ENCODE data around the gene CDKN2D. TPM values are rescaled to one million over a fixed set of nuclear protein-coding genes. Genes with fewer than 3 reads are reported as not detected.

Gene CDKN2D
- total RNA-seq, 1 donor from 2014 or later: 13.0 TPM

DNA sequence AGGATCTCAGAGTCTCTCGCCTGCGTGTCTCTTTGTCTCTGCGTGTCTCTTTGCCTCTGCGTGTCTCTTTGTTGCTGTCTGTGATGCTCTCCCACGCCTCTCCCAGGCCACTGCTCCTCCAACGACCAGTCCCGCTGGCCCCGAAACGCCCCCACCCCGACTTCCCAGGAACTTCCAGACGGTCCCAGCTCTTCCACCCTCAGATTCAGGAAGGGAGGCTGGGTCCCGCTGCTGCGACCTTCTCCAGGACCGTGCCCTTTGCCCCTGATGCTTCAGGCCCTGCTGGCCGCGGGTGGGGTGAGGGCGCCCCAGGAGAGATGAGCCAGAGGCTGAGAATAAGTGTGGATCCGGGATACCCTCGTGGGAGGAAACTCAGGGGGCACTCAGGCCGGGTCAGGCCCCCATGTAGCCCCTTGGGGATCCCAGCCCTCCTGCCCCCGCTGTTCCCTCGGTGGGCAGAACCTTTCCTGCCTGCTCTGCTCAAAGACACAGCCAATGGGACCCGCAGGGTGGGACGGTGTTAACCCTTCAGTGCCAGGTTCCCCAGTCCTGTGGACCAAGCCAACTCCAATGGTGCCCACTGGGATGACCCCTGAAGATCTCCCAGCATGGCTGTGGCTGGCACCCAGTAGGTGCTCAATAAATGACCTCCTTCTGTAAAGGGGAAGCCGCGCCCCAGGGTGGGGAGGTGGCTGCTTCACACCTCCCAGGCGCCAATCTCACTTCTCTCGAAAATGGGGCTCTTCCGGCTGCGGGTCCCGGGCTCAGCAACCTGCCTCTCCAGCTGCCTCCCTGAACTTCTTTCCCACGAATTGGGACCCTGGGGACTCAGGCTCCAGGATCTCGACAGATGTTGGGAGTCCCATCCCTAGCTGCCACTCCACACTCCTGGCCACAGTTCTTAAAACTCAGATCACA, 50.1 kb downstream of the CDKN2D start:
- no peak for DNase-seq (ENCODE audit: extremely low spot score, unreplicated experiment)
- H3K27me3 Mint-ChIP-seq (ENCODE audit: unreplicated experiment): no peaks in the 10 kb centered on the region
- no peaks in the 10 kb centered on the region for H3K9me3 Mint-ChIP-seq (ENCODE audit: unreplicated experiment)
- H3K4me1 Mint-ChIP-seq (ENCODE audit: unreplicated experiment): peaks cover 32% of the 10 kb centered on the region
- H3K36me3 Mint-ChIP-seq (ENCODE audit: unreplicated experiment): no peaks in the 10 kb centered on the region
- peak overlapping the region; percentile 68 for H3K4me3 Mint-ChIP-seq (ENCODE audit: unreplicated experiment)
- H3K27ac Mint-ChIP-seq (ENCODE audit: unreplicated experiment): no peak overlapping the region
- no peak for TF ChIP-seq CTCF (IDR thresholded peaks at IDR 0.05)

GRCh38 chr19:10517760-10518443, 50.9 kb downstream of the CDKN2D start:
- Mint-ChIP-seq H3K4me1 (ENCODE audit: unreplicated experiment) (peaks cover 32% of the 10 kb centered on the region), H3K4me3 (ENCODE audit: unreplicated experiment) (peak overlapping the region; percentile 68), H3K27me3 (ENCODE audit: unreplicated experiment) (no peaks in the 10 kb centered on the region), H3K36me3 (ENCODE audit: unreplicated experiment) (peaks cover 2% of the 10 kb centered on the region), H3K27ac (ENCODE audit: unreplicated experiment) (peak overlapping the region; percentile 5), H3K9me3 (ENCODE audit: unreplicated experiment) (no peaks in the 10 kb centered on the region)
- DNase-seq (ENCODE audit: extremely low spot score, unreplicated experiment): peak; percentile 85
- no peak for TF ChIP-seq CTCF (IDR thresholded peaks at IDR 0.05)

GRCh38 chr19:10517361-10517759, 51.4 kb downstream of the CDKN2D start, which contains the start of gene S1PR5:
S1PR5 (minus strand) TSS chr19:10517447; CDS start chr19:10515011, 2,436 bp downstream.
- no peaks in the 10 kb centered on the region for H3K27me3 Mint-ChIP-seq (ENCODE audit: unreplicated experiment)
- H3K36me3 Mint-ChIP-seq (ENCODE audit: unreplicated experiment): peaks cover 2% of the 10 kb centered on the region
- H3K4me1 Mint-ChIP-seq (ENCODE audit: unreplicated experiment): peaks cover 32% of the 10 kb centered on the region
- H3K4me3 Mint-ChIP-seq (ENCODE audit: unreplicated experiment): peak within 1 kb of the TSS; percentile 76
- TF ChIP-seq CTCF (IDR thresholded peaks at IDR 0.05): peak; percentile 6
- peak within 1 kb of the TSS; percentile 46 for H3K27ac Mint-ChIP-seq (ENCODE audit: unreplicated experiment)
- DNase-seq (ENCODE audit: extremely low spot score, unreplicated experiment): peak; percentile 85
- H3K9me3 Mint-ChIP-seq (ENCODE audit: unreplicated experiment): no peaks in the 10 kb centered on the region

DNA sequence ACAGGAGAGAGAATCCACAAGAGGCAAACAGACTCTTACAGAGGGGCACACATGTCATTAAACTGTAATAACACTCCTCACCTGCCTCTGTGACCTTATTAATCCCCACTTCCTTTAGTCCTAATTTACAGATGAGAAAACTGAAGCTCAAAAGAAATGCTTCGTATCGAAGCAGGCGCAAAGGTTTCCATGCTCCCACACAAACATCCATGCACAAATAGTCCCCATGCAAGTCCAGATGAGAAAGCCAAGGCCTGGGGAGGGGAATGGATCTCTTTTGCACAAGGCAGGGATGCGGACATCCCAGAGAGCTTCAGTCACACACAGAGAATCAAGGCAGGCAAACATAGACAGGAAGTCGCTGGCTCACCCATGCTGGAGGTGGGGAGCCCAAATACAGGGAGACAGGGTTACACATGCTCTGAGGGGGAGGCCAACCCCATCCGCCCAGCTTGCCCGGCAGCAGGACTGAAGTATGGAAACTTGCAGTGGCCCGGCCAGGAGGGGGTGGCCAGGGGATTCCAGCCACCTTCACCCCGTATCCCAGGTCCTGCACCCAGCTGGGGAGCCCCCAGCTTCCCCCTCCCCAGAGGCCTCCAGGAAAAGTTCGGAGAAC, 52.0 kb downstream of the CDKN2D start:
- Mint-ChIP-seq H3K4me3 (ENCODE audit: unreplicated experiment) (peak overlapping the region; percentile 76), H3K27ac (ENCODE audit: unreplicated experiment) (peak overlapping the region; percentile 46), H3K9me3 (ENCODE audit: unreplicated experiment) (no peaks in the 10 kb centered on the region), H3K36me3 (ENCODE audit: unreplicated experiment) (peaks cover 2% of the 10 kb centered on the region), H3K4me1 (ENCODE audit: unreplicated experiment) (peaks cover 32% of the 10 kb centered on the region), H3K27me3 (ENCODE audit: unreplicated experiment) (no peaks in the 10 kb centered on the region)
- no peak for DNase-seq (ENCODE audit: extremely low spot score, unreplicated experiment)
- TF ChIP-seq CTCF (IDR thresholded peaks at IDR 0.05): no peak

Small RNAs within 50 kb of the gene (microRNA-seq; reads per million reads assigned to microRNA genes)
- gene MIR1238 (ENCODE audit: unreplicated experiment): not detected

Other genes starting within 250 kb of the CDKN2D start
- gene RAVER1, start 235.4 kb downstream of the CDKN2D start, total RNA-seq: 36.8 and 45.8 TPM in 2 replicates
- 7.2 and 9.8 TPM in 2 replicates for gene ICAM3, start 229.4 kb downstream of the CDKN2D start, total RNA-seq
- 117 and 136 TPM in 2 replicates for gene TYK2, start 188.4 kb downstream of the CDKN2D start, total RNA-seq
- 143 and 148 TPM in 2 replicates for gene CDC37, start 165.4 kb downstream of the CDKN2D start, total RNA-seq
- gene PDE4A, start 148.4 kb downstream of the CDKN2D start, total RNA-seq: 12.4 and 12.7 TPM in 2 replicates
- 80.1 and 80.9 TPM in 2 replicates for gene KEAP1, start 65.6 kb downstream of the CDKN2D start, total RNA-seq
- 0.83 and 1.8 TPM in 2 replicates for gene S1PR5, start 51.5 kb downstream of the CDKN2D start, total RNA-seq
- 28.7 and 30.9 TPM in 2 replicates for gene ATG4D, start 25.1 kb downstream of the CDKN2D start, total RNA-seq
- gene KRI1, start 3.0 kb downstream of the CDKN2D start, total RNA-seq: 29.0 and 29.3 TPM in 2 replicates
- gene AP1M2, start 18.3 kb upstream of the CDKN2D start, total RNA-seq: not detected in 2 replicates
- gene SLC44A2, start 56.6 kb upstream of the CDKN2D start, total RNA-seq: 225 and 233 TPM in 2 replicates
- gene ILF3, start 85.4 kb upstream of the CDKN2D start, total RNA-seq: 223 and 231 TPM in 2 replicates
- gene QTRT1, start 132.5 kb upstream of the CDKN2D start, total RNA-seq: 56.3 and 57.7 TPM in 2 replicates
- 157 and 163 TPM in 2 replicates for gene DNM2, start 149.1 kb upstream of the CDKN2D start, total RNA-seq

Data from osteocyte (in vitro differentiated cells).